HepG2 (cell line): ENCODE data around the gene ACSM2A. TPM values are rescaled to one million over a fixed set of nuclear protein-coding genes. Genes with fewer than 3 reads are reported as not detected.

Source experiments
- ATAC-seq: fragments of 200-7000 bp; cut with Tn5 transposase; 3 replicates; pipeline ENCODE4 v1.9.1; 2020; ENCODE audit warnings: mild to moderate bottlenecking, moderate library complexity
- BruUV-seq: library from RNA; stranded (reverse); fragments of 400-500 nt; replicated peaks from 2 replicates; lab custom pipeline; 2021; lab: Mats Ljungman, UMichigan
- CTCF ChIA-PET: fragments of 300-600 bp; formaldehyde crosslinking; extraction: SDS; loops from one replicate; lab custom pipeline; 2021; ENCODE audit warnings: low total read pairs, inconsistent platforms, low intra/inter-chr PET ratio; lab: Yijun Ruan, JAX
- POLR2A ChIA-PET: fragments of 350-600 bp; sonication (Branson Sonifier 250); formaldehyde crosslinking; loops from one replicate; lab custom pipeline; 2020; ENCODE audit warnings: antibody characterized with exemption, inconsistent platforms; lab: Yijun Ruan, JAX
- DNase-seq: peaks from one replicate; pipeline ENCODE4 v3.0.0-alpha.2; 2015; ENCODE audit warnings: low spot score
- FAIRE-seq: peaks from 3 replicates; lab custom pipeline; 2011; peaks lifted over from hg19 to GRCh38; lab: Jason Lieb, UNC
- H2AFZ ChIP-seq: one replicate; pipeline ENCODE4 v1.6.1; 2011; ENCODE audit warnings: low read length, inconsistent platforms
- H3K27ac ChIP-seq: fragments of 300-600 bp; 3 replicates; pipeline ENCODE4 v1.8.0; 2011; ENCODE audit warnings: mixed run types, mild to moderate bottlenecking, mixed read lengths, low read length, inconsistent platforms; ENCODE audit not compliant: insufficient read depth; ENCODE audit errors: extremely low read length
- H3K27me3 ChIP-seq, 2 experiments: fragments of 200-600 bp in 1 of 2; 2 replicates in 1 of 2; 3 replicates in 1 of 2; pipeline versions ENCODE4 v1.6.0 to v1.8.0; 2011; ENCODE audit warnings: low read length in 2 of 2, mild to moderate bottlenecking in 2 of 2, moderate library complexity in 2 of 2, inconsistent platforms in 1 of 2; ENCODE audit not compliant: insufficient read depth in 2 of 2, control insufficient read depth in 1 of 2
- H3K36me3 ChIP-seq, 2 experiments: fragments of 200-600 bp in 1 of 2; replicated peaks in 1 of 2; 2 replicates in 1 of 2; 3 replicates in 1 of 2; pipeline versions ENCODE4 v1.5.1 to v1.8.0; 2011; ENCODE audit warnings: low read length in 2 of 2, inconsistent platforms in 1 of 2; ENCODE audit not compliant: insufficient read depth in 2 of 2, control insufficient read depth in 1 of 2
- H3K4me1 ChIP-seq: 2 replicates; pipeline ENCODE4 v1.5.1; 2012; ENCODE audit warnings: low read length, inconsistent platforms; ENCODE audit not compliant: insufficient read depth
- H3K4me2 ChIP-seq: 2 replicates; pipeline ENCODE4 v1.6.0; 2011; ENCODE audit warnings: low read depth, low read length, inconsistent platforms
- H3K4me3 ChIP-seq, 3 experiments: fragments of 200-600 bp in 1 of 3; sonication (generic), shearing (Covaris generic) in 1 of 3; replicated peaks in 1 of 3; 2 replicates each; pipeline ENCODE4 v1.5.1; 2011 to 2016; ENCODE audit warnings: low read length in 3 of 3, inconsistent platforms in 2 of 3, low read depth in 2 of 3, mild to moderate bottlenecking in 2 of 3, control low read depth in 1 of 3, mixed read lengths in 1 of 3; ENCODE audit not compliant: insufficient read depth in 1 of 3
- H3K79me2 ChIP-seq: one replicate; pipeline ENCODE4 v1.6.1; 2011; ENCODE audit warnings: low read length, inconsistent platforms; ENCODE audit not compliant: insufficient read depth
- H3K9ac ChIP-seq: 2 replicates; pipeline ENCODE4 v1.6.0; 2011; ENCODE audit warnings: mild to moderate bottlenecking, low read depth, low read length, inconsistent platforms; ENCODE audit not compliant: insufficient read depth
- H3K9me3 ChIP-seq: 2 replicates; pipeline ENCODE4 v1.5.1; 2012; ENCODE audit warnings: mild to moderate bottlenecking, low read length
- H4K20me1 ChIP-seq: 2 replicates; pipeline ENCODE4 v1.6.0; 2011; ENCODE audit warnings: inconsistent platforms, mild to moderate bottlenecking, low read length, moderate library complexity; ENCODE audit not compliant: insufficient read depth
- CHD4 ChIP-seq: fragments of 200-600 bp; sonication (generic); IDR thresholded peaks from 2 replicates; pipeline ENCODE4 v1.7.0; 2017; ENCODE audit warnings: mild to moderate bottlenecking, low read length, borderline replicate concordance
- CSRNP2 ChIP-seq: sonication (generic); formaldehyde crosslinking; conservative IDR thresholded peaks from 2 replicates; pipeline ENCODE4 v1.8.0; 2022; ENCODE audit warnings: low read depth, missing genetic modification reagents
- ETV6 ChIP-seq: sonication (generic); formaldehyde crosslinking; conservative IDR thresholded peaks from 2 replicates; pipeline ENCODE4 v1.4.0; 2020; ENCODE audit warnings: missing genetic modification reagents
- GPN1 ChIP-seq: sonication (generic); formaldehyde crosslinking; IDR thresholded peaks from 2 replicates; pipeline ENCODE4 v1.5.1; 2020; ENCODE audit warnings: missing genetic modification reagents, borderline replicate concordance
- HOXA3 ChIP-seq: sonication (generic); formaldehyde crosslinking; IDR thresholded peaks from 2 replicates; pipeline ENCODE4 v1.5.0; 2020; ENCODE audit warnings: missing genetic modification reagents
- MAFF ChIP-seq: IDR thresholded peaks from 2 replicates; pipeline ENCODE4 v1.6.1; 2011; ENCODE audit warnings: low read depth, low read length, improper control_type of control experiment
- MTA1 ChIP-seq: sonication (generic); formaldehyde crosslinking; IDR thresholded peaks from 2 replicates; pipeline ENCODE4 v1.4.0; 2020; ENCODE audit warnings: missing genetic modification reagents, mild to moderate bottlenecking, borderline replicate concordance
- NFE2 ChIP-seq: sonication (generic); formaldehyde crosslinking; IDR thresholded peaks from 2 replicates; pipeline ENCODE4 v1.4.0; 2020; ENCODE audit warnings: missing genetic modification reagents
- POLR2A ChIP-seq, 2 experiments: IDR thresholded peaks; 2 replicates each; pipeline ENCODE4 v1.6.1; 2011; ENCODE audit warnings: low read depth in 2 of 2, low read length in 2 of 2, mild to moderate bottlenecking in 1 of 2, moderate library complexity in 1 of 2; ENCODE audit not compliant: insufficient read depth in 1 of 2
- PRDM10 ChIP-seq: sonication (generic); formaldehyde crosslinking; IDR thresholded peaks from 2 replicates; pipeline ENCODE4 v1.4.0; 2020; ENCODE audit warnings: low read depth, missing genetic modification reagents
- SALL2 ChIP-seq: sonication (generic); formaldehyde crosslinking; IDR thresholded peaks from 2 replicates; pipeline ENCODE4 v1.8.1; 2023; ENCODE audit warnings: mild to moderate bottlenecking, missing genetic modification reagents, inconsistent platforms
- SIX1 ChIP-seq: sonication (generic); formaldehyde crosslinking; IDR thresholded peaks from 2 replicates; pipeline ENCODE4 v1.4.0; 2020; ENCODE audit warnings: missing genetic modification reagents, borderline replicate concordance
- SMARCC2 ChIP-seq: fragments of 450-650 bp; IDR thresholded peaks from 2 replicates; pipeline ENCODE4 v1.6.1; 2017; ENCODE audit warnings: antibody characterized with exemption, mild to moderate bottlenecking
- TCF12 ChIP-seq, 2 experiments: fragments of 450-650 bp in 1 of 2; sonication (generic) in 1 of 2; formaldehyde crosslinking in 1 of 2; IDR thresholded peaks; 2 replicates each; pipeline versions ENCODE4 v1.6.1 to v1.8.0; 2017 to 2022; ENCODE audit warnings: antibody characterized with exemption in 1 of 2, mild to moderate bottlenecking in 1 of 2, missing genetic modification reagents in 1 of 2, moderate library complexity in 1 of 2
- ZBTB10 ChIP-seq: sonication (generic); formaldehyde crosslinking; IDR thresholded peaks from 2 replicates; pipeline ENCODE4 v1.4.0; 2020; ENCODE audit warnings: missing genetic modification reagents, borderline replicate concordance
- ZNF12 ChIP-seq: sonication (generic); formaldehyde crosslinking; IDR thresholded peaks from 2 replicates; pipeline ENCODE4 v1.5.0; 2020; ENCODE audit warnings: missing genetic modification reagents
- ZNF883 ChIP-seq: sonication (generic); formaldehyde crosslinking; IDR thresholded peaks from 2 replicates; pipeline ENCODE4 v1.5.1; 2020; ENCODE audit warnings: mild to moderate bottlenecking, missing genetic modification reagents; ENCODE audit errors: not compliant biosample characterization
- WGBS: methylation state at CpG from one replicate; pipeline ENCODE4 v1.1.6; 2017; ENCODE audit warnings: low lambda C conversion rate; 5-methylcytosine and 5-hydroxymethylcytosine counted together
- in situ Hi-C: cut with HindIII; loops from 2 replicates; pipeline ENCODE4 v1.10.0; 2017; ENCODE audit warnings: low pct_unique_long_range_greater_than_20kb; ENCODE audit not compliant: extremely low pct_ligation_motif_present
- intact Hi-C: fragments of 100-400 bp; cut with micrococcal nuclease; formaldehyde crosslinking; loops from one replicate; pipeline ENCODE4 v1.10.0; 2022; ENCODE audit not compliant: unreplicated experiment
- polyA plus RNA-seq, 8 experiments: library from polyadenylated mRNA; depleted of rRNA in 3 of 8; stranded (reverse) in 7 of 8; unstranded in 1 of 8; fragments of >200 nt; fragmentation: Illumina TruSeq in 4 of 8; extraction: Trizol in 4 of 8; gene quantifications; 2 replicates each; pipeline versions ENCODE4 v1.2.1 to v1.2.3, GENCODE V29; 2011 to 2016; ENCODE audit warnings: low read depth in 4 of 8, missing spikeins in 1 of 8, mixed read lengths in 1 of 8; ENCODE audit not compliant: insufficient read depth in 1 of 8
- total RNA-seq, 5 experiments: library from RNA; depleted of rRNA; stranded (reverse); fragments of >200 nt; fragmentation: Illumina TruSeq; extraction: Trizol; gene quantifications; 2 replicates each; pipeline ENCODE4 v1.2.3, GENCODE V29; 2016; ENCODE audit warnings: low read depth in 1 of 5

Gene ACSM2A
- total and polyA plus RNA-seq, 2 of the 13 experiments (the other 11 are each of a cell fraction or from before 2014, with no cell fraction given), result 11.4 to 16.3 TPM

GRCh38 chr16:20411055-20411454, 40.3 kb upstream of the ACSM2A start (continued):
- TF ChIP-seq ZNF12 (CRISPR knock-in tag) (no peak), POLR2A (IDR thresholded peaks at IDR 0.05; ENCODE audit: insufficient read depth in 1 of 2, low read depth in 2 of 2, low read length in 2 of 2) (no peak)
- TF ChIP-seq, all 625 proteins: peak for 5

GRCh38 chr16:20415541-20415940, 35.8 kb upstream of the ACSM2A start:
- ATAC-seq (no peak), FAIRE-seq (no peak), DNase-seq (no peak)
- CTCF ChIA-PET, result no interaction called here
- WGBS, result 60% methylated on average over 1 of the region's 1 CpG
- Histone ChIP-seq H3K9me3 (no peaks in the 10 kb centered on the region), H3K4me1 (peaks cover 9% of the 10 kb centered on the region), H2AFZ (no peak overlapping the region), H3K27ac (no peak overlapping the region), H3K4me3 (no peak overlapping the region), H3K79me2 (no peaks in the 10 kb centered on the region), H3K4me2 (no peak overlapping the region), H3K36me3 (no peaks in the 10 kb centered on the region), H3K27me3 (no peaks in the 10 kb centered on the region), H3K9ac (no peak overlapping the region), H4K20me1 (no peaks in the 10 kb centered on the region)
- in situ Hi-C loops (no loop called here), intact Hi-C loops (no loop called here)
- BruUV-seq, result no TSS peak
- POLR2A ChIA-PET, result no interaction called here
- TF ChIP-seq ETV6 (CRISPR knock-in tag) (no peak), GPN1 (CRISPR knock-in tag) (no peak), SALL2 (CRISPR knock-in tag) (no peak), HOXA3 (CRISPR knock-in tag) (no peak), MTA1 (CRISPR knock-in tag) (no peak), SIX1 (CRISPR knock-in tag) (no peak), CSRNP2 (CRISPR knock-in tag) (no peak), ZNF883 (CRISPR knock-in tag) (no peak), SMARCC2 (no peak), PRDM10 (no peak), NFE2 (CRISPR knock-in tag) (no peak), MAFF (no peak), CHD4 (no peak), TCF12 (IDR thresholded peaks at IDR 0.05) (no peak), TCF12 (CRISPR knock-in tag; IDR thresholded peaks at IDR 0.05) (no peak), ZBTB10 (no peak)
